ENCODE measurements around the gene SRC. TPM values are rescaled to one million over a fixed set of nuclear protein-coding genes. Genes with fewer than 3 reads are reported as not detected.

The SRC gene
- total RNA-seq, 4 donors from 2014 or later = 21.8 to 30.9 (median 25.1) TPM

GRCh38 chr20:37363221-37364012, 17.5 kb downstream of the SRC start:
- WGBS, 2 donors = 80 to 87% methylated on average over 22 to 24 of the region's 24 CpGs
- no peak overlapping the region for H3K4me3 ChIP-seq (ENCODE audit: low read depth, poor library complexity, severe bottlenecking)
- TF ChIP-seq POLR2A (IDR thresholded peaks at IDR 0.05) (no peak), CTCF (IDR thresholded peaks at IDR 0.05) (no peak)
- intact Hi-C loops (cut with DNase I; ENCODE audit: low total_unique reads) = no loop called here
- DNase-seq (ENCODE audit: low spot score in 2 of 2) = no peak

- TF ChIP-seq POLR2A (IDR thresholded peaks at IDR 0.05) = no peak
- no peak for TF ChIP-seq CTCF (IDR thresholded peaks at IDR 0.05)
- no peak for DNase-seq (ENCODE audit: low spot score in 2 of 2)
- intact Hi-C loops (cut with DNase I; ENCODE audit: low total_unique reads) = no loop called here
- no peak overlapping the region for H3K4me3 ChIP-seq (ENCODE audit: low read depth, poor library complexity, severe bottlenecking)
- 91 to 95% methylated on average over 21 of the region's 21 CpGs for WGBS, 2 donors
Measured at GRCh38 chr20:37364013-37364926, 18.3 kb downstream of the SRC start.

GRCh38 chr20:37364927-37365272, 19.0 kb downstream of the SRC start:
- no peak overlapping the region for H3K4me3 ChIP-seq (ENCODE audit: low read depth, poor library complexity, severe bottlenecking)
- WGBS, 2 donors = 86 to 94% methylated on average over 3 of the region's 3 CpGs
- intact Hi-C loops (cut with DNase I; ENCODE audit: low total_unique reads) = no loop called here
- DNase-seq (ENCODE audit: low spot score in 2 of 2) = no peak
- TF ChIP-seq POLR2A (IDR thresholded peaks at IDR 0.05) (no peak), CTCF (IDR thresholded peaks at IDR 0.05) (no peak)

- DNase-seq (ENCODE audit: low spot score in 2 of 2) = no peak
- 85 to 88% methylated on average over 6 of the region's 6 CpGs for WGBS, 2 donors
- intact Hi-C loops (cut with DNase I; ENCODE audit: low total_unique reads) = no loop called here
- no peak overlapping the region for H3K4me3 ChIP-seq (ENCODE audit: low read depth, poor library complexity, severe bottlenecking)
- no peak for TF ChIP-seq POLR2A (IDR thresholded peaks at IDR 0.05)
- TF ChIP-seq CTCF (IDR thresholded peaks at IDR 0.05) = no peak
Measured at GRCh38 chr20:37365760-37366638, 20.1 kb downstream of the SRC start.

- H3K4me3 ChIP-seq (ENCODE audit: low read depth, poor library complexity, severe bottlenecking) = no peak overlapping the region
- 37 to 44% methylated on average over 2 of the region's 2 CpGs for WGBS, 2 donors
- no peak for DNase-seq (ENCODE audit: low spot score in 2 of 2)
- intact Hi-C loops (cut with DNase I; ENCODE audit: low total_unique reads) = no loop called here
- TF ChIP-seq CTCF (IDR thresholded peaks at IDR 0.05) (no peak), POLR2A (IDR thresholded peaks at IDR 0.05) (no peak)
Measured at GRCh38 chr20:37366743-37367142, 20.8 kb downstream of the SRC start.

Measured in lower leg skin (tissue), 4 donors.